GM12878 (cell line): ENCODE measurements around the gene EBLN1. TPM values are rescaled to one million over a fixed set of nuclear protein-coding genes. Genes with fewer than 3 reads are reported as not detected.

ENCODE experiments used
- ATAC-seq: fragments of 200-7000 bp; cut with Tn5 transposase; 3 replicates; pipeline ENCODE4 v1.9.1; 2020; ENCODE audit warnings: mild to moderate bottlenecking, moderate library complexity
- BruUV-seq: library from RNA; stranded (reverse); fragments of 400-500 nt; replicated peaks from 2 replicates; lab custom pipeline; 2021; lab: Mats Ljungman, UMichigan
- CTCF ChIA-PET: fragments of 300-600 bp; sonication (Branson Sonifier 250); formaldehyde crosslinking; extraction: SDS; loops from one replicate; lab custom pipeline; 2021; ENCODE audit warnings: inconsistent platforms; lab: Yijun Ruan, JAX
- POLR2A ChIA-PET: fragments of 350-600 bp; formaldehyde crosslinking; extraction: SDS; loops from one replicate; lab custom pipeline; 2021; ENCODE audit warnings: inconsistent platforms; lab: Charles Lee
- RAD21 ChIA-PET: fragments of 300-600 bp; sonication (Branson Sonifier 250); formaldehyde crosslinking; loops from one replicate; lab custom pipeline; 2023; ENCODE audit warnings: antibody characterized with exemption; ENCODE audit not compliant: unreplicated experiment; lab: Charles Lee
- SMC1A ChIA-PET: fragments of 300-600 bp; sonication (Branson Sonifier 250); formaldehyde crosslinking; loops from one replicate; lab custom pipeline; 2023; ENCODE audit not compliant: unreplicated experiment, uncharacterized antibody; lab: Charles Lee
- DNase-seq: peaks from one replicate; pipeline ENCODE4 v3.0.0-alpha.2; 2011; ENCODE audit warnings: low read depth, low spot score
- FAIRE-seq: peaks from 3 replicates; lab custom pipeline; 2011; peaks lifted over from hg19 to GRCh38; lab: Jason Lieb, UNC
- H2AFZ ChIP-seq: 2 replicates; pipeline ENCODE4 v1.6.0; 2011; ENCODE audit warnings: low read depth, low read length, control low read depth; ENCODE audit not compliant: control insufficient read depth
- H3K27ac ChIP-seq: 2 replicates; pipeline ENCODE4 v1.5.1; 2011; ENCODE audit warnings: control low read depth; ENCODE audit not compliant: control insufficient read depth, insufficient read depth
- H3K27me3 ChIP-seq, 2 experiments: replicated peaks in 1 of 2; 2 replicates each; pipeline versions ENCODE4 v1.6.0 to v1.6.1; 2011; ENCODE audit warnings: low read length in 1 of 2; ENCODE audit not compliant: control insufficient read depth in 2 of 2, insufficient read depth in 2 of 2
- H3K36me3 ChIP-seq, 2 experiments: 2 replicates each; pipeline ENCODE4 v1.5.1; 2011; ENCODE audit warnings: low read length in 1 of 2; ENCODE audit not compliant: control insufficient read depth in 2 of 2, insufficient read depth in 2 of 2
- H3K4me1 ChIP-seq: 2 replicates; pipeline ENCODE4 v1.6.1; 2011; ENCODE audit warnings: mild to moderate bottlenecking, low read length, moderate library complexity, mixed read lengths; ENCODE audit not compliant: control insufficient read depth, insufficient read depth
- H3K4me2 ChIP-seq: 2 replicates; pipeline ENCODE4 v1.6.0; 2011; ENCODE audit warnings: control low read depth; ENCODE audit not compliant: control insufficient read depth, insufficient read depth
- H3K4me3 ChIP-seq: fragments of 200-600 bp; sonication (generic); 2 replicates; pipeline ENCODE4 v1.5.1; 2016
- H3K79me2 ChIP-seq: 2 replicates; pipeline ENCODE4 v1.6.0; 2011; ENCODE audit warnings: low read length; ENCODE audit not compliant: control insufficient read depth, insufficient read depth
- H3K9ac ChIP-seq: 2 replicates; pipeline ENCODE4 v1.8.0; 2011; ENCODE audit warnings: low read length, control low read depth, mixed read lengths; ENCODE audit not compliant: control insufficient read depth, insufficient read depth
- H3K9me3 ChIP-seq: replicated peaks from 3 replicates; pipeline ENCODE4 v1.5.1; 2011; ENCODE audit warnings: mild to moderate bottlenecking, low read length; ENCODE audit not compliant: control insufficient read depth, insufficient read depth
- H4K20me1 ChIP-seq: 2 replicates; pipeline ENCODE4 v1.6.0; 2011; ENCODE audit not compliant: control insufficient read depth, insufficient read depth
- CHD4 ChIP-seq: fragments of 200-600 bp; sonication (generic); IDR thresholded peaks from 2 replicates; pipeline ENCODE4 v1.6.1; 2016; ENCODE audit warnings: mild to moderate bottlenecking
- CUX1 ChIP-seq: IDR thresholded peaks from 2 replicates; pipeline ENCODE4 v1.6.1; 2012; ENCODE audit warnings: improper control_type of control experiment, low read depth, low read length; ENCODE audit not compliant: insufficient replicate concordance
- JUNB ChIP-seq: IDR thresholded peaks from 2 replicates; pipeline ENCODE4 v1.6.1; 2016; ENCODE audit warnings: antibody characterized with exemption, mild to moderate bottlenecking
- JUND ChIP-seq: IDR thresholded peaks from 2 replicates; pipeline ENCODE4 v1.6.1; 2012; ENCODE audit warnings: low read depth, mild to moderate bottlenecking, low read length, improper control_type of control experiment, moderate library complexity
- NFYA ChIP-seq: IDR thresholded peaks from 2 replicates; pipeline ENCODE4 v1.6.1; 2011; ENCODE audit warnings: low read depth, mild to moderate bottlenecking, low read length, improper control_type of control experiment, borderline replicate concordance
- ZNF24 ChIP-seq: fragments of 450-650 bp; IDR thresholded peaks from 2 replicates; pipeline ENCODE4 v1.6.1; 2017; ENCODE audit warnings: antibody characterized with exemption, mild to moderate bottlenecking
- WGBS: methylation state at CpG from one replicate; pipeline ENCODE4 v1.1.6; 2016; ENCODE audit warnings: low lambda C conversion rate; ENCODE audit not compliant: insufficient replicate concordance, insufficient coverage; ENCODE audit errors: missing lambda C conversion rate; 5-methylcytosine and 5-hydroxymethylcytosine counted together
- in situ Hi-C: fragments of 300-500 bp; cut with MboI; formaldehyde crosslinking; loops from 9 replicates; pipeline ENCODE4 v1.14.3; 2018; ENCODE audit warnings: mixed read lengths
- intact Hi-C: fragments of 100-400 bp; cut with micrococcal nuclease; formaldehyde crosslinking; loops from one replicate; pipeline ENCODE4 v1.14.2; 2022; ENCODE audit not compliant: unreplicated experiment
- polyA plus RNA-seq, 11 experiments: library from polyadenylated mRNA; depleted of rRNA in 4 of 11; unstranded in 6 of 11; stranded (reverse) in 5 of 11; fragments of >200 nt; fragmentation: Nextera tagmentation in 4 of 11; fragmentation: Illumina TruSeq in 1 of 11; extraction: Ambion mirVana in 4 of 11; extraction: Trizol in 1 of 11; gene quantifications; 1 replicate in 1 of 11; 2 replicates in 10 of 11; pipeline versions ENCODE4 v1.2.1 to v1.2.3, GENCODE V29; 2011 to 2016; ENCODE audit warnings: inconsistent platforms in 2 of 11, missing spikeins in 2 of 11, low read depth in 1 of 11
- total RNA-seq, 4 experiments: library from RNA; depleted of rRNA in 3 of 4; stranded (reverse); fragments of >200 nt in 3 of 4; fragmentation: Illumina TruSeq in 1 of 4; extraction: Trizol in 1 of 4; gene quantifications; 2 replicates each; pipeline versions ENCODE4 v1.2.1 to v1.2.3, GENCODE V29; 2013 to 2021

Gene EBLN1
- total and polyA plus RNA-seq, 10 of the 15 experiments (the other 5 are each of a cell fraction or from before 2014, with no cell fraction given): not detected

GRCh38 chr10:22226599-22226998 is 8.8 kb upstream of the EBLN1 start:
- CTCF ChIA-PET: no interaction called here
- Histone ChIP-seq H4K20me1 (no peaks in the 10 kb centered on the region), H3K79me2 (no peaks in the 10 kb centered on the region), H2AFZ (no peak overlapping the region), H3K9me3 (no peaks in the 10 kb centered on the region), H3K4me1 (peaks cover 14% of the 10 kb centered on the region; the same call in 1 of the 2 replicates), H3K36me3 (no peaks in the 10 kb centered on the region), H3K27ac (no peak overlapping the region), H3K4me3 (no peak overlapping the region), H3K9ac (no peak overlapping the region), H3K27me3 (no peaks in the 10 kb centered on the region; a peak in 1 of 4 replicates), H3K4me2 (no peak overlapping the region)
- DNase-seq (no peak), ATAC-seq (no peak), FAIRE-seq (no peak)
- in situ Hi-C loops: no loop called here
- RAD21 ChIA-PET: interaction anchor here (0.6 kb wide), 1 partner anchor 223 kb away, joined by 3 read pairs; the partner anchor contains the start of gene DNAJC1
- SMC1A ChIA-PET: no interaction called here
- BruUV-seq: no TSS peak
- intact Hi-C loops: loop anchor here (5.0 kb wide), 1 partner anchor 224 kb away; the partner anchor contains the start of gene DNAJC1
- 91% methylated on average over 2 of the region's 2 CpGs for WGBS
- POLR2A ChIA-PET: no interaction called here
- TF ChIP-seq NFYA (no peak), CHD4 (no peak)

GRCh38 chr10:22222236-22223190 is 4.7 kb upstream of the EBLN1 start:
- intact Hi-C loops: no loop called here
- Histone ChIP-seq H4K20me1 (no peaks in the 10 kb centered on the region), H3K36me3 (no peaks in the 10 kb centered on the region), H2AFZ (no peak overlapping the region), H3K9me3 (no peaks in the 10 kb centered on the region), H3K4me1 (peaks cover 6% of the 10 kb centered on the region; the same call in 1 of the 2 replicates), H3K9ac (no peak overlapping the region), H3K27ac (no peak overlapping the region), H3K27me3 (no peaks in the 10 kb centered on the region; a peak in 1 of 4 replicates), H3K79me2 (no peaks in the 10 kb centered on the region), H3K4me3 (no peak overlapping the region), H3K4me2 (no peak overlapping the region)
- peak; percentile 59 for FAIRE-seq
- TF ChIP-seq CUX1 (no peak), ZNF24 (no peak), JUNB (peak; percentile 42; the same call in 1 of the 2 replicates), JUND (no peak)
- ChIA-PET POLR2A (no interaction called here), CTCF (no interaction called here), RAD21 (no interaction called here), SMC1A (no interaction called here)
- peak; percentile 59 for ATAC-seq
- 47% methylated on average over 5 of the region's 5 CpGs for WGBS
- in situ Hi-C loops: no loop called here
- no peak for DNase-seq
- no TSS peak for BruUV-seq
